Transverse colon (tissue), 4 donors: ENCODE measurements around the gene GOLGA1. TPM values are rescaled to one million over a fixed set of nuclear protein-coding genes. Genes with fewer than 3 reads are reported as not detected.

Experiments
- DNase-seq: peaks from one replicate; pipeline ENCODE4 v3.0.0-alpha.2; 2019
- H3K27ac ChIP-seq, 4 donors: fragments of 200-600 bp; sonication (generic); 2 replicates each; pipeline ENCODE4 v1.5.1; 2016 to 2018; ENCODE audit warnings: inconsistent platforms in 4 of 4
- H3K27me3 ChIP-seq: fragments of 200-600 bp; sonication (generic); 2 replicates; pipeline ENCODE4 v1.5.1; 2017; ENCODE audit warnings: inconsistent platforms
- H3K36me3 ChIP-seq, 4 donors: fragments of 200-600 bp; sonication (generic); 2 replicates each; pipeline ENCODE4 v1.5.1; 2017 to 2019; ENCODE audit warnings: inconsistent platforms in 4 of 4
- H3K4me1 ChIP-seq, 4 donors: fragments of 200-600 bp; sonication (generic); 2 replicates each; pipeline ENCODE4 v1.5.1; 2017 to 2020; ENCODE audit warnings: inconsistent platforms in 4 of 4
- H3K4me3 ChIP-seq, 4 donors: fragments of 200-600 bp; sonication (generic); 1 replicate in 1 of 4; 2 replicates in 3 of 4; pipeline versions ENCODE4 v1.5.1 to v1.6.1; 2017 to 2019; ENCODE audit warnings: inconsistent platforms in 4 of 4
- H3K9me3 ChIP-seq, 2 donors: fragments of 200-600 bp; sonication (generic); 2 replicates each; pipeline ENCODE4 v1.5.1; 2017 to 2019; ENCODE audit warnings: inconsistent platforms in 2 of 2
- EP300 ChIP-seq: sonication (generic); formaldehyde crosslinking; IDR thresholded peaks from one replicate; pipeline ENCODE4 v1.6.1; 2017; ENCODE audit warnings: antibody characterized with exemption, low read depth
- POLR2A ChIP-seq: fragments of 450-650 bp; IDR thresholded peaks from one replicate; pipeline ENCODE4 v1.6.1; 2016; ENCODE audit warnings: antibody characterized with exemption, mild to moderate bottlenecking, moderate library complexity
- POLR2AphosphoS5 ChIP-seq, 3 donors: sonication (generic); formaldehyde crosslinking; IDR thresholded peaks; one replicate each; pipeline ENCODE4 v1.6.1; 2016; ENCODE audit warnings: antibody characterized with exemption in 3 of 3
- WGBS, 2 donors: methylation state at CpG; one replicate each; pipeline ENCODE4 v1.1.5; 2018; ENCODE audit warnings: low coverage in 1 of 2; 5-methylcytosine and 5-hydroxymethylcytosine counted together
- in situ Hi-C, 4 donors: fragments of 200-750 bp; cut with MboI; loops; one replicate each; pipeline versions ENCODE4 v1.15.0 to v1.15.1; 2017; ENCODE audit warnings: low sequenced_read_pairs in 3 of 4, low pct_ligation_motif_present in 1 of 4, low pct_unique_long_range_greater_than_20kb in 1 of 4
- intact Hi-C: fragments of 100-400 bp; cut with DNase I; formaldehyde crosslinking; loops from one replicate; pipeline ENCODE4 v1.15.1; 2023; ENCODE audit warnings: low total_unique reads
- total RNA-seq, 4 donors: library from RNA; depleted of rRNA; stranded (reverse); fragments of >200 nt; gene quantifications; one replicate each; pipeline ENCODE4 v1.1.0, GENCODE V29; 2016
- TF ChIP-seq, protein P1 (sequence below), 5 experiments: fragments of 200-600 bp in 3 of 5; fragments of 450-650 bp in 2 of 5; sonication (generic) in 3 of 5; IDR thresholded peaks; 1 replicate in 2 of 5; 2 replicates in 3 of 5; pipeline ENCODE4 v1.5.1; 2016 to 2017; ENCODE audit warnings: antibody characterized with exemption in 5 of 5, inconsistent platforms in 3 of 5, mild to moderate bottlenecking in 2 of 5, moderate library complexity in 1 of 5

The GOLGA1 gene
- total RNA-seq, 4 donors from 2014 or later = 24.3 to 144 (median 30.1) TPM

DNA sequence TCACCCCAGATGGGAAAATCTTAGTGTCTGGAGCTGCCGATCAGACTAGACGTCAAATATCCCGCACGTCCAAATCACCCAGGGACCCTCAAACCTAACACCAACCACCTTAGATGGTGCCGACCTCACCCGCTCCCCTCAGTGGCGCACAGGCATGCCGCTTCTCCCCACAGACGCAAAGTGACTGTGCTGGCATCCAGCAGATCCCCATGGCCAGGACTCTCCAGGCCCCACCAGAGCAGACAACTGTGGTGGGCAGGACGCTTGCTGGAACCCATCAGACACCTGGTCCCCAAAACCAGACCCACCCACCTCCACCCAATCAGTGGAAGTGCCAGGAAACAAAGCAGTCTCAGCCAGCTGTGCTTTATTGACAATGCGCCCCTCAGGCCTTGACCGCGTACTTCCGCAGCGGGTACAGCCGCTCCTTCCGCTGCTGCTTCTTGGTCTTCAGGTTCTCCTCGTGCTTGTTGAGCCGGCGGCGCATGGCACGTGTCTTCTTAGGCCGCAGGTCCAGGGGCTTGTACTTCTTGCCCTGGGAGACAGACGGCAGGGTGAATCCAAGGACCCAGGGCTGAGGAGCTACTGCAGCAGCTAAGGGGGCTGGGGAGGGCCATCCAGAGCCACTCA lies 83.2 kb downstream of the GOLGA1 start:
- Histone ChIP-seq H3K9me3 (no peaks in the 10 kb centered on the region), H3K4me3 (no peak overlapping the region), H3K36me3 (peaks cover 0 to 32% (median 10%) of the 10 kb centered on the region in 4 donors), H3K27me3 (no peaks in the 10 kb centered on the region), H3K27ac (no peak overlapping the region), H3K4me1 (peaks cover 14 to 32% (median 28%) of the 10 kb centered on the region in 4 donors)
- in situ Hi-C loops = loop anchor here in 2 of 4 donors (5.0 kb wide), 1 partner anchor 85 kb away; the partner anchor contains the start of gene NR6A1 (in 2 of the 2)
- intact Hi-C loops = no loop called here
- 89% methylated on average over 24 of the region's 24 CpGs; no CpG with 5 or more reads in 1 of the 2 donors for WGBS, 2 donors
- no peak for DNase-seq
- TF ChIP-seq, protein P1, sequence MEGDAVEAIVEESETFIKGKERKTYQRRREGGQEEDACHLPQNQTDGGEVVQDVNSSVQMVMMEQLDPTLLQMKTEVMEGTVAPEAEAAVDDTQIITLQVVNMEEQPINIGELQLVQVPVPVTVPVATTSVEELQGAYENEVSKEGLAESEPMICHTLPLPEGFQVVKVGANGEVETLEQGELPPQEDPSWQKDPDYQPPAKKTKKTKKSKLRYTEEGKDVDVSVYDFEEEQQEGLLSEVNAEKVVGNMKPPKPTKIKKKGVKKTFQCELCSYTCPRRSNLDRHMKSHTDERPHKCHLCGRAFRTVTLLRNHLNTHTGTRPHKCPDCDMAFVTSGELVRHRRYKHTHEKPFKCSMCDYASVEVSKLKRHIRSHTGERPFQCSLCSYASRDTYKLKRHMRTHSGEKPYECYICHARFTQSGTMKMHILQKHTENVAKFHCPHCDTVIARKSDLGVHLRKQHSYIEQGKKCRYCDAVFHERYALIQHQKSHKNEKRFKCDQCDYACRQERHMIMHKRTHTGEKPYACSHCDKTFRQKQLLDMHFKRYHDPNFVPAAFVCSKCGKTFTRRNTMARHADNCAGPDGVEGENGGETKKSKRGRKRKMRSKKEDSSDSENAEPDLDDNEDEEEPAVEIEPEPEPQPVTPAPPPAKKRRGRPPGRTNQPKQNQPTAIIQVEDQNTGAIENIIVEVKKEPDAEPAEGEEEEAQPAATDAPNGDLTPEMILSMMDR (IDR thresholded peaks at IDR 0.05) = no peak
- TF ChIP-seq EP300 = no peak
- TF ChIP-seq POLR2A = no peak
- TF ChIP-seq POLR2AphosphoS5 (IDR thresholded peaks at IDR 0.05) = no peak

GRCh38 chr9:124855944-124856765 lies 84.7 kb downstream of the GOLGA1 start:
- in situ Hi-C loops = loop anchor here in 2 of 4 donors (5.0 kb wide), 1 partner anchor 84 kb away; the partner anchor contains the start of gene NR6A1 (in 2 of the 2)
- WGBS, 2 donors = 76% methylated on average over 14 of the region's 16 CpGs; no CpG with 5 or more reads in 1 of the 2 donors
- Histone ChIP-seq H3K27ac (no peak overlapping the region), H3K4me3 (no peak overlapping the region), H3K36me3 (peaks cover 0 to 32% (median 10%) of the 10 kb centered on the region in 4 donors), H3K4me1 (peaks cover 16 to 37% (median 30%) of the 10 kb centered on the region in 4 donors), H3K27me3 (no peaks in the 10 kb centered on the region), H3K9me3 (no peaks in the 10 kb centered on the region)
- intact Hi-C loops = no loop called here
- no peak for DNase-seq
- TF ChIP-seq POLR2AphosphoS5 (IDR thresholded peaks at IDR 0.05) (no peak), POLR2A (no peak), EP300 (no peak)
- TF ChIP-seq, protein P1 (IDR thresholded peaks at IDR 0.05) = no peak

DNA sequence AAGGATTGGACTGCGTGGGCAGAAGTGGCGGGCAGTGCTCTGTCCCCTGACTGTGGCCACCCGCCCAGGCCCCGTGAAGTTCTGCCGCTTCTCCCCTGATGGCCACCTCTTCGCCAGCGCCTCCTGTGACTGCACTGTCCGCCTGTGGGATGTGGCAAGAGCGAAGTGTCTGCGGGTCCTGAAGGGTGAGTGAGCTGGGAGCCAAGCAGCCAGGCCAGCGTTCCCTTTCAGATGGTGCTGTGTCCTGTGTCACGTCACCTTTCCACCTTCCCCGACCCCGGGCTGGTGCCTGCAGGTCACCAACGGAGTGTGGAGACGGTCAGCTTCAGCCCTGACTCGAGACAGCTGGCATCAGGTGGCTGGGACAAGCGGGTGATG lies 85.3 kb downstream of the GOLGA1 start:
- Histone ChIP-seq H3K4me1 (peaks cover 10 to 31% (median 24%) of the 10 kb centered on the region in 4 donors), H3K27ac (no peak overlapping the region), H3K36me3 (peaks cover 0 to 32% (median 10%) of the 10 kb centered on the region in 4 donors), H3K9me3 (no peaks in the 10 kb centered on the region), H3K27me3 (no peaks in the 10 kb centered on the region), H3K4me3 (no peak overlapping the region)
- TF ChIP-seq POLR2A = no peak
- TF ChIP-seq, protein P1 (IDR thresholded peaks at IDR 0.05) = no peak
- no peak for TF ChIP-seq EP300
- TF ChIP-seq POLR2AphosphoS5 (IDR thresholded peaks at IDR 0.05) = no peak
- intact Hi-C loops = no loop called here
- WGBS, 2 donors = 82% methylated on average over 14 of the region's 18 CpGs; no CpG with 5 or more reads in 1 of the 2 donors
- DNase-seq = no peak
- in situ Hi-C loops = loop anchor here in 2 of 4 donors (5.0 kb wide), 1 partner anchor 83 kb away; the partner anchor contains the start of gene NR6A1 (in 2 of the 2)

DNA sequence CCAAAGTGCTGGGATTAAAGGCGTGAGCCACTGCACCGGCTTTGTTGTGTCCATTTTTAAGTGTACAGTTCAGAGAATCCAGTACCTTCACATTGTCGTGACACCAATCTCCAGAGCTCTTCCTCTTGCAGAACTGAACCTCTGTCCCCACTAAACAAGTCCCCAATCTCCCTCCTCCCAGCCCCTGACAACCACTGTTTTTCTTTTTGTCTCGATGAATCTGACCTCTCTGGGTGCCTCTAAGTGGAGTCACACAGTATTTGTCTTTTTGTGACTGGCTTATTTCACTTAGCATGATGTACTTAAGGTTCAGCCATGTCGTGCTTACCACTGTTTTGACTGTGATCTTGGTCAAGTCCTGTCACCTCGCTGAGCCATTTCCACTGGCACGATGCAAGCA lies 86.1 kb downstream of the GOLGA1 start:
- TF ChIP-seq POLR2AphosphoS5 (IDR thresholded peaks at IDR 0.05) = no peak
- TF ChIP-seq, protein P1 (IDR thresholded peaks at IDR 0.05) = no peak

More for the DNA sequence above, 86.1 kb downstream of the GOLGA1 start:
- intact Hi-C loops = no loop called here
- peaks cover 6 to 27% (median 17%) of the 10 kb centered on the region in 4 donors for H3K4me1 ChIP-seq
- peaks cover 0 to 26% (median 8%) of the 10 kb centered on the region in 4 donors for H3K36me3 ChIP-seq
- 58 to 60% methylated on average over 7 of the region's 7 CpGs for WGBS, 2 donors
- H3K27ac ChIP-seq = no peak overlapping the region
- DNase-seq = no peak
- H3K9me3 ChIP-seq = no peaks in the 10 kb centered on the region
- in situ Hi-C loops = loop anchor here (5.0 kb wide), 2 partner anchors 78 to 83 kb away; partner anchors contain the start of genes NR6A1 (in 3 of the 4) and OLFML2A (in 1 of the 4)
- no peaks in the 10 kb centered on the region for H3K27me3 ChIP-seq
- no peak overlapping the region for H3K4me3 ChIP-seq
